SK-N-SH treated with all-trans-retinoic acid at 6 μM for 48 hours (cell line): ENCODE measurements around the gene NEDD4.
"Not testable (repeated sequence)": the region's sequence is repeated elsewhere in the genome, so short reads cannot be mapped to it uniquely, and the experiment has no call there.

Experiments used
- ATAC-seq: fragments of 200-7000 bp; cut with Tn5 transposase; 3 replicates; pipeline ENCODE4 v1.9.1; 2020; ENCODE audit warnings: mild to moderate bottlenecking, moderate library complexity
- ARNTL ChIP-seq: fragments of 450-650 bp; formaldehyde crosslinking; IDR thresholded peaks from 2 replicates; pipeline ENCODE4 v1.5.0; 2020; ENCODE audit warnings: low read depth, mild to moderate bottlenecking, moderate library complexity, borderline replicate concordance
- CREB5 ChIP-seq: fragments of 250-450 bp; sonication (Bioruptor Pico); IDR thresholded peaks from 2 replicates; pipeline ENCODE4 v1.5.1; 2020; ENCODE audit warnings: low read depth, mild to moderate bottlenecking, moderate library complexity
- CSRNP3 ChIP-seq: fragments of 250-450 bp; sonication (Bioruptor Pico); IDR thresholded peaks from 2 replicates; pipeline ENCODE4 v1.5.1; 2021; ENCODE audit warnings: mild to moderate bottlenecking, moderate library complexity
- ESRRG ChIP-seq: fragments of 250-450 bp; sonication (Bioruptor Pico); IDR thresholded peaks from 2 replicates; pipeline ENCODE4 v1.6.1; 2021; ENCODE audit warnings: mild to moderate bottlenecking
- GLIS3 ChIP-seq: fragments of 250-450 bp; sonication (Bioruptor Pico); IDR thresholded peaks from 2 replicates; pipeline ENCODE4 v1.5.0; 2020; ENCODE audit warnings: mild to moderate bottlenecking, moderate library complexity
- ISL1 ChIP-seq: fragments of 250-450 bp; sonication (Bioruptor Pico); IDR thresholded peaks from 2 replicates; pipeline ENCODE4 v2.1.2; 2022; ENCODE audit warnings: mild to moderate bottlenecking, moderate library complexity
- OSR1 ChIP-seq: fragments of 250-450 bp; sonication (Bioruptor Pico); IDR thresholded peaks from 2 replicates; pipeline ENCODE4 v1.8.0; 2022; ENCODE audit warnings: moderate library complexity, mild to moderate bottlenecking, inconsistent platforms
- PATZ1 ChIP-seq: fragments of 250-450 bp; sonication (Bioruptor Pico); IDR thresholded peaks from 2 replicates; pipeline ENCODE4 v1.8.0; 2020; ENCODE audit warnings: mild to moderate bottlenecking, moderate library complexity, borderline replicate concordance
- PPARA ChIP-seq: fragments of 250-450 bp; sonication (Bioruptor Pico); IDR thresholded peaks from 2 replicates; pipeline ENCODE4 v1.5.0; 2020; ENCODE audit warnings: mild to moderate bottlenecking, borderline replicate concordance
- RARB ChIP-seq: fragments of 250-450 bp; sonication (Bioruptor Pico); IDR thresholded peaks from 2 replicates; pipeline ENCODE4 v1.8.0; 2021; ENCODE audit warnings: mild to moderate bottlenecking, moderate library complexity
- SNAI2 ChIP-seq: fragments of 250-450 bp; sonication (Bioruptor Pico); IDR thresholded peaks from 2 replicates; pipeline ENCODE4 v1.5.0; 2020; ENCODE audit warnings: mild to moderate bottlenecking, moderate library complexity
- TCF4 ChIP-seq: fragments of 250-450 bp; sonication (Bioruptor Pico); IDR thresholded peaks from 2 replicates; pipeline ENCODE4 v1.8.0; 2021; ENCODE audit warnings: mild to moderate bottlenecking, moderate library complexity, borderline replicate concordance
- ZC3H10 ChIP-seq: fragments of 250-450 bp; sonication (Bioruptor Pico); IDR thresholded peaks from 2 replicates; pipeline ENCODE4 v1.5.1; 2021; ENCODE audit warnings: mild to moderate bottlenecking, moderate library complexity
- ZFP3 ChIP-seq: fragments of 250-450 bp; sonication (Bioruptor Pico); IDR thresholded peaks from 2 replicates; pipeline ENCODE4 v1.5.0; 2020; ENCODE audit warnings: mild to moderate bottlenecking, moderate library complexity
- ZFP30 ChIP-seq: fragments of 450-650 bp; formaldehyde crosslinking; IDR thresholded peaks from 2 replicates; pipeline ENCODE4 v1.5.0; 2022; ENCODE audit warnings: mild to moderate bottlenecking, moderate library complexity
- ZNF70 ChIP-seq: fragments of 450-650 bp; formaldehyde crosslinking; IDR thresholded peaks from 2 replicates; pipeline ENCODE4 v1.5.0; 2020; ENCODE audit warnings: mild to moderate bottlenecking, moderate library complexity
- ZNF8 ChIP-seq: fragments of 450-650 bp; formaldehyde crosslinking; IDR thresholded peaks from 2 replicates; pipeline ENCODE4 v1.5.0; 2020; ENCODE audit warnings: mild to moderate bottlenecking, moderate library complexity
- TF ChIP-seq, protein P1 (sequence below): fragments of 250-450 bp; sonication (Bioruptor Pico); IDR thresholded peaks from 2 replicates; pipeline ENCODE4 v1.8.0; 2021; ENCODE audit warnings: low read depth, mild to moderate bottlenecking, moderate library complexity, borderline replicate concordance
- TF ChIP-seq, protein P2 (sequence below): fragments of 250-450 bp; sonication (Bioruptor Pico); IDR thresholded peaks from 2 replicates; pipeline ENCODE4 v1.5.0; 2020; ENCODE audit warnings: mild to moderate bottlenecking, moderate library complexity

The NEDD4 gene

DNA sequence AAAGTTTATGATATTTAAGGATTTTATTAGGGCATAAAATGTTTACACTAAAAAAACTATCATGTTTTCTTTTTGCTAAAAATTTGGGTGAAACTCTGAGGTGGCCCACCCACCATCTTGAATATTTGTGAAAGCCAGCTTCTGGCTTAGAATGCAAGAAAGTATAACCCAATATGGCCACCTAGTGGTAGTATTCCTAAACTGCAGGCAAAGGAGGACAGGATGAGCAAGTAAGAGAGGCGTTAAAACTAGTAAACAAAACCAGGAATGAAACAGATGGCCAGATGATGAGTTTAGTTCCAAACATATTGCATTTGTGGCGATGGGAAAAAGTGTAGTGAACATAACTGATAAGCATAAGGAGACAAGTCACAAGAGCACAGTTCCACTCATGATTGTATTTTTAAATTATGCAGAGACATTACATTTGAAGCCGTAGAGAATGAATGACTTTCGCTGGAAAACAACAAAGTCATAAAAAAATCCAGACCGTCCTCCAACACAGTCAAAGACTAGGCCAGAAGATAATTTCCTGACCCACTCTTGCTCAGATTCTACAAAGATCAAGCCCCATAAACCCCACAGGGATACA lies 147.2 kb downstream of the NEDD4 start:
- ATAC-seq, result peak; percentile 86

DNA sequence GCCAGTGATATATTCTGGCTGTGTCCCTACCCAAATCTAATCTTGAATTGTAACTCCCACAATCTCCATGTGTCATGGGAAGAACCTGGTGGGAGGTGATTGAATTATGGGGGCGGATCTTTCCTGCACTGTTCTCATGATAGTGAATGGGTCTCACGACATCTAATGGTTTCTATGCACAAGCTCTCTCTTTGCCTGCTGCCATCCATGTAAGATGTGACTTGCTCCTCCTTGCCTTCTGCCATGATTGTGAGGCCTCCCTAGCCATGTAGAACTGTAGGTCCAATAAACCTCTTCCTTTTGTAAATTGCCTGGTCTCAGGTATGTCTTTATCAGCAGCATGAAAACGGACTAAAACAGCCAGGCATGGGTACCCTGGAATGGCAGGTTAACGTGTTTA lies 150.5 kb downstream of the NEDD4 start:
- not testable (repeated sequence) for ATAC-seq

More for the DNA sequence above, 147.2 kb downstream of the NEDD4 start:
- TF ChIP-seq ARNTL (CRISPR knock-in tag) (no peak), GLIS3 (CRISPR knock-in tag) (no peak), ZNF70 (CRISPR knock-in tag) (no peak), ZFP30 (CRISPR knock-in tag) (no peak), SNAI2 (no peak), PATZ1 (CRISPR knock-in tag) (no peak), ZC3H10 (CRISPR knock-in tag) (no peak), OSR1 (CRISPR knock-in tag) (no peak), PPARA (CRISPR knock-in tag) (no peak), RARB (CRISPR knock-in tag) (no peak), ZNF8 (no peak), TCF4 (CRISPR knock-in tag) (no peak), ISL1 (CRISPR knock-in tag) (no peak), CSRNP3 (CRISPR knock-in tag) (no peak), CREB5 (CRISPR knock-in tag) (no peak), ESRRG (CRISPR knock-in tag) (no peak)
- TF ChIP-seq, protein P1, sequence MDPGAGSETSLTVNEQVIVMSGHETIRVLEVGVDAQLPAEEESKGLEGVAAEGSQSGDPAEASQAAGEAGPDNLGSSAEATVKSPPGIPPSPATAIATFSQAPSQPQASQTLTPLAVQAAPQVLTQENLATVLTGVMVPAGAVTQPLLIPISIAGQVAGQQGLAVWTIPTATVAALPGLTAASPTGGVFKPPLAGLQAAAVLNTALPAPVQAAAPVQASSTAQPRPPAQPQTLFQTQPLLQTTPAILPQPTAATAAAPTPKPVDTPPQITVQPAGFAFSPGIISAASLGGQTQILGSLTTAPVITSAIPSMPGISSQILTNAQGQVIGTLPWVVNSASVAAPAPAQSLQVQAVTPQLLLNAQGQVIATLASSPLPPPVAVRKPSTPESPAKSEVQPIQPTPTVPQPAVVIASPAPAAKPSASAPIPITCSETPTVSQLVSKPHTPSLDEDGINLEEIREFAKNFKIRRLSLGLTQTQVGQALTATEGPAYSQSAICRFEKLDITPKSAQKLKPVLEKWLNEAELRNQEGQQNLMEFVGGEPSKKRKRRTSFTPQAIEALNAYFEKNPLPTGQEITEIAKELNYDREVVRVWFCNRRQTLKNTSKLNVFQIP (CRISPR knock-in tag), result no peak
- TF ChIP-seq, all 23 proteins: peak for 0

GRCh38 chr15:55835866-55836265 lies 157.5 kb downstream of the NEDD4 start:
- ATAC-seq, result no peak
- TF ChIP-seq, protein P1 (CRISPR knock-in tag), result no peak
- TF ChIP-seq, protein P2, sequence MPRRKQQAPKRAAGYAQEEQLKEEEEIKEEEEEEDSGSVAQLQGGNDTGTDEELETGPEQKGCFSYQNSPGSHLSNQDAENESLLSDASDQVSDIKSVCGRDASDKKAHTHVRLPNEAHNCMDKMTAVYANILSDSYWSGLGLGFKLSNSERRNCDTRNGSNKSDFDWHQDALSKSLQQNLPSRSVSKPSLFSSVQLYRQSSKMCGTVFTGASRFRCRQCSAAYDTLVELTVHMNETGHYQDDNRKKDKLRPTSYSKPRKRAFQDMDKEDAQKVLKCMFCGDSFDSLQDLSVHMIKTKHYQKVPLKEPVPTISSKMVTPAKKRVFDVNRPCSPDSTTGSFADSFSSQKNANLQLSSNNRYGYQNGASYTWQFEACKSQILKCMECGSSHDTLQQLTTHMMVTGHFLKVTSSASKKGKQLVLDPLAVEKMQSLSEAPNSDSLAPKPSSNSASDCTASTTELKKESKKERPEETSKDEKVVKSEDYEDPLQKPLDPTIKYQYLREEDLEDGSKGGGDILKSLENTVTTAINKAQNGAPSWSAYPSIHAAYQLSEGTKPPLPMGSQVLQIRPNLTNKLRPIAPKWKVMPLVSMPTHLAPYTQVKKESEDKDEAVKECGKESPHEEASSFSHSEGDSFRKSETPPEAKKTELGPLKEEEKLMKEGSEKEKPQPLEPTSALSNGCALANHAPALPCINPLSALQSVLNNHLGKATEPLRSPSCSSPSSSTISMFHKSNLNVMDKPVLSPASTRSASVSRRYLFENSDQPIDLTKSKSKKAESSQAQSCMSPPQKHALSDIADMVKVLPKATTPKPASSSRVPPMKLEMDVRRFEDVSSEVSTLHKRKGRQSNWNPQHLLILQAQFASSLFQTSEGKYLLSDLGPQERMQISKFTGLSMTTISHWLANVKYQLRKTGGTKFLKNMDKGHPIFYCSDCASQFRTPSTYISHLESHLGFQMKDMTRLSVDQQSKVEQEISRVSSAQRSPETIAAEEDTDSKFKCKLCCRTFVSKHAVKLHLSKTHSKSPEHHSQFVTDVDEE (CRISPR knock-in tag), result no peak
- TF ChIP-seq ZFP3 (no peak), ZFP30 (CRISPR knock-in tag) (no peak), TCF4 (CRISPR knock-in tag) (no peak)
